Thyroid gland (tissue), 4 donors: ENCODE data around the gene CDHR2. TPM values are rescaled to one million over a fixed set of nuclear protein-coding genes. Genes with fewer than 3 reads are reported as not detected.

Experiments used
- DNase-seq, 2 donors: peaks; one replicate each; pipeline ENCODE4 v3.0.0-alpha.2; 2019
- H3K27ac ChIP-seq, 3 donors: fragments of 200-600 bp; sonication (generic); 1 replicate in 2 of 3; 2 replicates in 1 of 3; pipeline ENCODE4 v1.5.1; 2016 to 2019; ENCODE audit warnings: mild to moderate bottlenecking in 1 of 3, moderate library complexity in 1 of 3
- H3K27me3 ChIP-seq: fragments of 200-600 bp; sonication (generic); one replicate; pipeline ENCODE4 v1.5.1; 2019
- H3K36me3 ChIP-seq, 2 donors: fragments of 200-600 bp; sonication (generic); one replicate each; pipeline ENCODE4 v1.5.1; 2016 to 2019
- H3K4me1 ChIP-seq, 2 donors: fragments of 200-600 bp; sonication (generic); one replicate each; pipeline ENCODE4 v1.5.1; 2017 to 2019
- H3K4me3 ChIP-seq, 3 donors: fragments of 200-600 bp; sonication (generic); replicated peaks in 1 of 3; 1 replicate in 2 of 3; 2 replicates in 1 of 3; pipeline ENCODE4 v1.5.1; 2016; ENCODE audit warnings: mild to moderate bottlenecking in 1 of 3
- H3K9me3 ChIP-seq: fragments of 200-600 bp; sonication (generic); one replicate; pipeline ENCODE4 v1.5.1; 2017
- POLR2A ChIP-seq, 2 donors: fragments of 450-650 bp; IDR thresholded peaks; one replicate each; pipeline ENCODE4 v1.6.1; 2017; ENCODE audit warnings: antibody characterized with exemption in 2 of 2, mild to moderate bottlenecking in 2 of 2, moderate library complexity in 1 of 2
- WGBS, 2 donors: methylation state at CpG; one replicate each; pipeline ENCODE4 v1.1.5; 2017; 5-methylcytosine and 5-hydroxymethylcytosine counted together
- intact Hi-C: fragments of 100-400 bp; cut with DNase I; formaldehyde crosslinking; loops from one replicate; pipeline ENCODE4 v1.15.1; 2023
- total RNA-seq, 4 donors: library from RNA; depleted of rRNA; stranded (reverse); fragments of >200 nt; gene quantifications; one replicate each; pipeline ENCODE4 v1.2.3, GENCODE V29; 2016
- TF ChIP-seq, protein P1 (sequence below), 6 experiments: fragments of 200-600 bp in 3 of 6; fragments of 450-650 bp in 3 of 6; sonication (generic) in 3 of 6; IDR thresholded peaks; one replicate each; pipeline ENCODE4 v1.5.1; 2016 to 2019; ENCODE audit warnings: antibody characterized with exemption in 6 of 6, mild to moderate bottlenecking in 2 of 6, inconsistent platforms in 1 of 6, moderate library complexity in 1 of 6

The CDHR2 gene
- total RNA-seq, 4 donors from 2014 or later: 0.11 TPM; not detected in 3

DNA sequence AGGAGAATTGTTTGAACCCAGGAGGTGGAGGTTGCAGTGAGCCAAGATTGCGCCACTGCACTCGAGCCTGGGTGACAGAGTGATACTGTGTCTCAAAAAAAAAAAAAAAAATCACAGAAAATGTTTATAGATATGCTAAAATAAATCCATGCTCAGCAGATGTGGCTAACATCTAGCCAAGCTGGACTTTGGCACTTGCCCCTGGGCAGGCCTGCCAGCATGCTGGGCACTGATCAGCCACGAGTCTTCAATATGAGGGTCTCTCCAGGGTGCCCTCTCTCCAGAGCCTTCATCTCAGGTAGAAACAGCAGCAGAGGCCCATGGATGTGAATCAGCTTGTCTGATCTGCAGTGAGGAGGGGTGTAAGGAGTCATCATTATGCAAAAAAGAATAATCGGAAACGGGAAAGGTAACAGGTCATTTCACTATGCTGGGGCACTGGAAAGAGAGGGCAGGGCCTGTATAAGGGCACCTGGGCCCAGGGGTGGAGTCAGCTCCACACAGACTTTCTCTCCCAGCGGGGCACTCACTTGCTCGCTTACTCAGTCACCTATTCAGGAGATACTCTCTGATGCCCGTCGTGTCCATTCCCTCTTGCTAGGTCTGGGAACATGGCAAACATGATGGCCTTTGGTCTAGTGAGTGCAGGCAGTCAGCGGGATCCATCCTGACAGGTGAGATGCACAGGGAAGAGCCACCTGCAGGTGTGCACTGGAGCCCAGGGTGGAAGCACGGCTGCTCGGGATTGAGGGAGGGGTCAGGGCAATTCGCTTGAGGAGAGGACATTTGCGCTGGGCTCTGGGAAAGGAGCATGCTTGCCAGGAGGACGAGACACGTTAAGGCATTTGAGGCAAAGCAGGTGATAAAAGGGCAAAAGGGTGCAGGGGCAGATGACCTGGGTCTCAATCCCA is 29.1 kb upstream of the CDHR2 start:
- intact Hi-C loops: no loop called here
- WGBS, 2 donors: 70 to 73% methylated on average over 16 of the region's 16 CpGs

DNA sequence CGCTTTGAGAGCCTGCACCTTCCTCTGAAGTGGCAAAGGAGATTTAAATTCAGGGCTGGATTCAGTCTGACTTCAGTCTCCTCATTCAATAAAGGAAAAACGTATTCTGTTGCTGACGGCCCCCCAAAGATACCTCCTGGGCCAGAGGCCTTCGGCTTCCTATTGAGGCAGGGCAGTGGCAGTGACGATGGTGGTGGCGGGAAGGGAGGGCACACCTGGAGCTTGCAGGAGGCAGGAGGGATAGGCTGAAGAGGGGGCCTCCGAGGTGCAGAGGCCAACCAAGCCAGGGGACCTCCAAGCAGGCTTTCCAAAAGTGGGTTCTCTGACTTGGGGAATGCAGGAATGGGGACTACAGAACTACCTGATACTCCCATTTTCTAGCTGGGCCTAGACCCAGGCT is 27.9 kb upstream of the CDHR2 start:
- no peak for DNase-seq
- no peaks in the 10 kb centered on the region for H3K36me3 ChIP-seq
- TF ChIP-seq, protein P1, sequence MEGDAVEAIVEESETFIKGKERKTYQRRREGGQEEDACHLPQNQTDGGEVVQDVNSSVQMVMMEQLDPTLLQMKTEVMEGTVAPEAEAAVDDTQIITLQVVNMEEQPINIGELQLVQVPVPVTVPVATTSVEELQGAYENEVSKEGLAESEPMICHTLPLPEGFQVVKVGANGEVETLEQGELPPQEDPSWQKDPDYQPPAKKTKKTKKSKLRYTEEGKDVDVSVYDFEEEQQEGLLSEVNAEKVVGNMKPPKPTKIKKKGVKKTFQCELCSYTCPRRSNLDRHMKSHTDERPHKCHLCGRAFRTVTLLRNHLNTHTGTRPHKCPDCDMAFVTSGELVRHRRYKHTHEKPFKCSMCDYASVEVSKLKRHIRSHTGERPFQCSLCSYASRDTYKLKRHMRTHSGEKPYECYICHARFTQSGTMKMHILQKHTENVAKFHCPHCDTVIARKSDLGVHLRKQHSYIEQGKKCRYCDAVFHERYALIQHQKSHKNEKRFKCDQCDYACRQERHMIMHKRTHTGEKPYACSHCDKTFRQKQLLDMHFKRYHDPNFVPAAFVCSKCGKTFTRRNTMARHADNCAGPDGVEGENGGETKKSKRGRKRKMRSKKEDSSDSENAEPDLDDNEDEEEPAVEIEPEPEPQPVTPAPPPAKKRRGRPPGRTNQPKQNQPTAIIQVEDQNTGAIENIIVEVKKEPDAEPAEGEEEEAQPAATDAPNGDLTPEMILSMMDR (IDR thresholded peaks at IDR 0.05): no peak
- no peak for TF ChIP-seq POLR2A (IDR thresholded peaks at IDR 0.05)
- peaks cover 0 to 3% of the 10 kb centered on the region in 2 donors for H3K4me1 ChIP-seq
- no peak overlapping the region for H3K4me3 ChIP-seq
- no peaks in the 10 kb centered on the region for H3K27me3 ChIP-seq
- intact Hi-C loops: no loop called here
- H3K9me3 ChIP-seq: no peaks in the 10 kb centered on the region
- WGBS, 2 donors: 81 to 84% methylated on average over 7 of the region's 7 CpGs
- no peak overlapping the region for H3K27ac ChIP-seq

More for the DNA sequence above, 29.1 kb upstream of the CDHR2 start:
- Histone ChIP-seq H3K27ac (no peak overlapping the region), H3K4me3 (no peak overlapping the region), H3K27me3 (no peaks in the 10 kb centered on the region), H3K4me1 (peaks cover 0 to 3% of the 10 kb centered on the region in 2 donors), H3K9me3 (no peaks in the 10 kb centered on the region), H3K36me3 (no peaks in the 10 kb centered on the region)
- no peak for DNase-seq
- TF ChIP-seq, protein P1 (IDR thresholded peaks at IDR 0.05): no peak
- TF ChIP-seq POLR2A (IDR thresholded peaks at IDR 0.05): no peak

DNA sequence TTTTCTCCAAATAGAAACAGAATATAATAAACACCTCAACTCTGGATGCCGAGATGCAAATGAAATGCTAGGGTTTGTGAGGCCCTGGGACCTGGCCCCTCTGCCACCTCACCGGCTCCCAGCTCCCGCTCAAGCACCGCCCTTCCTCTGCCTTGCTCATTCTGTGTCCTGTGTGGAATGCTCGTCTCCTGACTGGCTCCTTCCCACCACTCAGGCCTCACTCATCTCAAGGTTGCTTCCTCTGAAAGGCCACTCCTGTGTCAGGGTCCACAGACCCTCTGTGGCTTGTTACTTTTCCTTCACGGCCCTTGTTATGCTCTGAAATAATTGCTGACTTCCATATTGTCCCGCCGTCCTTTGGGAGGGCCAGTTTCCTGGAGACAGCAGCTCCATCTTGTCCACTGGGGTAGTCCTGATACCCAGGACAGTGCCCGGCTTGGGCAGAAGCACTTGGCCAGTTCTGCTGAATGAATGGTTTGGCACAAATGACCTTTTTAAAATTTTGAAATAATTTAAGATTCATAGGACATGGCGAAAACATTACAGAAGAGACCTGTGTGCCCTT is 27.4 kb upstream of the CDHR2 start:
- WGBS, 2 donors: 66 to 78% methylated on average over 10 of the region's 10 CpGs

DNA sequence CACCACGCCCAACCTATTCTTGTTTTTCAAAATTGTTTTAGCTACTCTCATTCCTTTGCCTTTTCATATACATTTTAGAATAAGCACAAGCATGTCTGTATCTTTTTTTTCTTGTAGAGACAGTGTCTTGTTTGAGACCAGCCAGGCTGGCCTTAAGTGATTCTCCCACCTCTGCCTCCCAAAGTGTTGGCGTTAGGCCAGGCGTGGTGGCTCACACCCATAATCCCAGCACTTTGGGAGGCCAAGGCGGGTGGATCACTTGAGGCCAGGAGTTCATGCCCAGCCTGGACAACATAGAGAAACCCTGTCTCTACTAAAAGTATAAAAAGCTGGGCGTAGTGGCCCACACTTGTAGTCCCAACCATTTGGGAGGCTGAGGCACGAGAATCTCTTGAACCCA is 25.0 kb upstream of the CDHR2 start:
- no peak overlapping the region for H3K27ac ChIP-seq
- no peaks in the 10 kb centered on the region for H3K27me3 ChIP-seq
- no peak for TF ChIP-seq POLR2A (IDR thresholded peaks at IDR 0.05)
- TF ChIP-seq, protein P1 (IDR thresholded peaks at IDR 0.05): no peak
- peaks cover 12 to 17% of the 10 kb centered on the region in 2 donors for H3K36me3 ChIP-seq
- intact Hi-C loops: no loop called here
- no peak overlapping the region for H3K4me3 ChIP-seq
- H3K9me3 ChIP-seq: no peaks in the 10 kb centered on the region
- no peak for DNase-seq
- peaks cover 0 to 3% of the 10 kb centered on the region in 2 donors for H3K4me1 ChIP-seq
- 95 to 97% methylated on average over 6 of the region's 6 CpGs for WGBS, 2 donors

More for the DNA sequence above, 27.4 kb upstream of the CDHR2 start:
- intact Hi-C loops: no loop called here
- H3K4me1 ChIP-seq: peaks cover 0 to 3% of the 10 kb centered on the region in 2 donors
- no peak overlapping the region for H3K4me3 ChIP-seq
- H3K27ac ChIP-seq: no peak overlapping the region
- H3K36me3 ChIP-seq: no peaks in the 10 kb centered on the region
- DNase-seq: no peak
- H3K9me3 ChIP-seq: no peaks in the 10 kb centered on the region
- no peaks in the 10 kb centered on the region for H3K27me3 ChIP-seq
- TF ChIP-seq, protein P1 (IDR thresholded peaks at IDR 0.05): no peak
- no peak for TF ChIP-seq POLR2A (IDR thresholded peaks at IDR 0.05)

DNA sequence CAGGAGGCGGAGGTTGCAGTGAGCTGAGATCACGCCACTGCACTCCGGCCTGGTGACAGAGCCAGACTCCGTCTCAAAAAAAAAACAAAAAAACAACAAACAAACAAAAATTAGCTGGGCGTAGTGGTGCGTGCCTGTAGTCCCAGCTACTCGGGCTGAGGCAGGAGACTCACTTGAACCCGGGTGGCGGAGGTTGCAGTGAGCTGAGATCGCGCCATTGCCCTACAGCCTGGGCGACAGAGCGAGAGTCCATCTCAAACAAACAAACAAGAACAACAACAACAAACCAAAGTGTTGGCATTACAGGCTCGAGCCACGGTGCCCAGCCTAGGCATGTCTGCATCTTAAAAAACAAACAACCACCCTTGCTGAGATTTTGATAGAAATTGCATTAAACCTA is 24.2 kb upstream of the CDHR2 start:
- Histone ChIP-seq H3K36me3 (peaks cover 20 to 24% of the 10 kb centered on the region in 2 donors), H3K4me1 (peaks cover 0 to 3% of the 10 kb centered on the region in 2 donors), H3K27ac (no peak overlapping the region), H3K27me3 (no peaks in the 10 kb centered on the region), H3K9me3 (no peaks in the 10 kb centered on the region), H3K4me3 (no peak overlapping the region)
- 87 to 95% methylated on average over 15 of the region's 15 CpGs for WGBS, 2 donors
- no peak for DNase-seq
- intact Hi-C loops: no loop called here
- TF ChIP-seq, protein P1 (IDR thresholded peaks at IDR 0.05): no peak
- TF ChIP-seq POLR2A (IDR thresholded peaks at IDR 0.05): no peak
